ENCODE measurements around the gene RAPGEF5. TPM values are rescaled to one million over a fixed set of nuclear protein-coding genes. Genes with fewer than 3 reads are reported as not detected.

RAPGEF5 gene
- polyA plus RNA-seq, 1 donor (not counting 4 experiments of a cell fraction or from before 2014, with no cell fraction given) = 2.1 TPM

- no peak overlapping the region for H3K4me2 ChIP-seq (ENCODE audit: control insufficient read depth, extremely low read depth, insufficient read depth, low read depth, low read length)
- H2AFZ ChIP-seq (ENCODE audit: control insufficient read depth, low read length) = no peak overlapping the region
- H3K4me3 ChIP-seq (ENCODE audit: control insufficient read depth in 2 of 3, extremely low read depth in 1 of 3, insufficient read depth in 2 of 3, low read depth in 1 of 3, low read length in 3 of 3) = no peak overlapping the region
- no peaks in the 10 kb centered on the region for H3K36me3 ChIP-seq (ENCODE audit: control insufficient read depth in 2 of 2, extremely low read depth in 1 of 2, insufficient read depth in 2 of 2, low read length in 2 of 2)
- TF ChIP-seq CTCF (optimal IDR thresholded peaks at IDR 0.05 in 1 of 3, IDR thresholded peaks at IDR 0.05 in 1 of 3, conservative IDR thresholded peaks at IDR 0.05 in 1 of 3; ENCODE audit: extremely low read depth in 1 of 3, insufficient read depth in 2 of 3, low read length in 3 of 3) = no peak
- TF ChIP-seq EZH2 (IDR thresholded peaks at IDR 0.05; ENCODE audit: low read length) = no peak
- peaks cover 12% of the 10 kb centered on the region for H3K4me1 ChIP-seq (ENCODE audit: control insufficient read depth, extremely low read depth, insufficient read depth, low read length)
- no peaks in the 10 kb centered on the region for H4K20me1 ChIP-seq (ENCODE audit: control insufficient read depth, extremely low read depth, insufficient read depth, low read length)
- no peaks in the 10 kb centered on the region for H3K27me3 ChIP-seq (ENCODE audit: control insufficient read depth, extremely low read depth, insufficient read depth, low read length)
- FAIRE-seq = no peak
- dilution Hi-C loops (cut with MboI; ENCODE audit: extremely low pct_ligation_motif_present, low sequenced_read_pairs) = no loop called here
- H3K9ac ChIP-seq (ENCODE audit: control insufficient read depth, extremely low read depth, insufficient read depth, low read length) = no peak overlapping the region
- H3K9me3 ChIP-seq (ENCODE audit: control insufficient read depth, low read depth, low read length) = no peaks in the 10 kb centered on the region
- no peaks in the 10 kb centered on the region for H3K9me1 ChIP-seq (ENCODE audit: control insufficient read depth, extremely low read depth, insufficient read depth, low read length)
- no peak overlapping the region for H3K27ac ChIP-seq (ENCODE audit: control insufficient read depth, insufficient read depth, low read length)
- DNase-seq (ENCODE audit: low read depth, low spot score) = no peak
- no peaks in the 10 kb centered on the region for H3K79me2 ChIP-seq (ENCODE audit: control insufficient read depth, insufficient read depth, low read length)
These were observed 79.6 kb downstream of the RAPGEF5 start for GRCh38 chr7:22277375-22277774.

GRCh38 chr7:22275661-22276060, 81.3 kb downstream of the RAPGEF5 start:
- dilution Hi-C loops (cut with MboI; ENCODE audit: extremely low pct_ligation_motif_present, low sequenced_read_pairs) = no loop called here
- H3K9me3 ChIP-seq (ENCODE audit: control insufficient read depth, low read depth, low read length) = no peaks in the 10 kb centered on the region
- FAIRE-seq (no peak), DNase-seq (ENCODE audit: low read depth, low spot score) (no peak)
- H3K27ac ChIP-seq (ENCODE audit: control insufficient read depth, insufficient read depth, low read length) = no peak overlapping the region
- no peaks in the 10 kb centered on the region for H3K79me2 ChIP-seq (ENCODE audit: control insufficient read depth, insufficient read depth, low read length)
- no peaks in the 10 kb centered on the region for H3K9me1 ChIP-seq (ENCODE audit: control insufficient read depth, extremely low read depth, insufficient read depth, low read length)
- no peak overlapping the region for H3K4me3 ChIP-seq (ENCODE audit: control insufficient read depth in 2 of 3, extremely low read depth in 1 of 3, insufficient read depth in 2 of 3, low read depth in 1 of 3, low read length in 3 of 3)
- H3K36me3 ChIP-seq (ENCODE audit: control insufficient read depth in 2 of 2, extremely low read depth in 1 of 2, insufficient read depth in 2 of 2, low read length in 2 of 2) = no peaks in the 10 kb centered on the region
- no peak for TF ChIP-seq EZH2 (IDR thresholded peaks at IDR 0.05; ENCODE audit: low read length)
- TF ChIP-seq CTCF (optimal IDR thresholded peaks at IDR 0.05 in 1 of 3, IDR thresholded peaks at IDR 0.05 in 1 of 3, conservative IDR thresholded peaks at IDR 0.05 in 1 of 3; ENCODE audit: extremely low read depth in 1 of 3, insufficient read depth in 2 of 3, low read length in 3 of 3) = no peak
- no peaks in the 10 kb centered on the region for H4K20me1 ChIP-seq (ENCODE audit: control insufficient read depth, extremely low read depth, insufficient read depth, low read length)
- H3K4me2 ChIP-seq (ENCODE audit: control insufficient read depth, extremely low read depth, insufficient read depth, low read depth, low read length) = no peak overlapping the region
- peaks cover 12% of the 10 kb centered on the region for H3K4me1 ChIP-seq (ENCODE audit: control insufficient read depth, extremely low read depth, insufficient read depth, low read length)
- no peak overlapping the region for H2AFZ ChIP-seq (ENCODE audit: control insufficient read depth, low read length)
- H3K27me3 ChIP-seq (ENCODE audit: control insufficient read depth, extremely low read depth, insufficient read depth, low read length) = no peaks in the 10 kb centered on the region
- H3K9ac ChIP-seq (ENCODE audit: control insufficient read depth, extremely low read depth, insufficient read depth, low read length) = no peak overlapping the region

All from keratinocyte (primary cell).